ENCODE results near the gene TMEM108. TPM values are rescaled to one million over a fixed set of nuclear protein-coding genes. Genes with fewer than 3 reads are reported as not detected.
A peak's percentile ranks its signal among the peaks of the same experiment; 100 is the strongest.

The TMEM108 gene
- total RNA-seq, 1 donor from 2014 or later: not detected

DNA sequence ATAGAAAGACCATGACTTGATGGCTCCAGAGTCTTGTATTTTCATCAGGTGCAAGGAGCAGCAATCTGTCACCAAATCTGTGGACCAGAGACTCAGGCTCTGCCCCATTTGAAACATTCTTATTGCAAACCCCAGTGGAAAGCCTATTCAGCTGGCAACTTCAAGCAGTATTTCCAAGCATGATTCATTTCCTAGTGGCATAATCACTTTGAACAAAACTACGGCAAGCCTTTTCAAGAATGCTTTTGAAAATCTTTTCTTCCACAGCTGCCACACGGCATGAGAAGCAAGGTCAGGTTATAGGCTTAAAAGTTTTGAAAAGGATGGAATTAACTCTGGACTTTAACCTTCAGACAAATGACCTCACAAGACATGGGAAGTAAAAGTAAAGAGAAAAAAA is 239.6 kb downstream of the TMEM108 start:
- DNase-seq (ENCODE audit: low read depth in 2 of 2): peak in 1 of 2 donors; percentile 46

- no peak for DNase-seq (ENCODE audit: low read depth in 2 of 2)
Measured at GRCh38 chr3:133278260-133279043, 240.3 kb downstream of the TMEM108 start.

DNA sequence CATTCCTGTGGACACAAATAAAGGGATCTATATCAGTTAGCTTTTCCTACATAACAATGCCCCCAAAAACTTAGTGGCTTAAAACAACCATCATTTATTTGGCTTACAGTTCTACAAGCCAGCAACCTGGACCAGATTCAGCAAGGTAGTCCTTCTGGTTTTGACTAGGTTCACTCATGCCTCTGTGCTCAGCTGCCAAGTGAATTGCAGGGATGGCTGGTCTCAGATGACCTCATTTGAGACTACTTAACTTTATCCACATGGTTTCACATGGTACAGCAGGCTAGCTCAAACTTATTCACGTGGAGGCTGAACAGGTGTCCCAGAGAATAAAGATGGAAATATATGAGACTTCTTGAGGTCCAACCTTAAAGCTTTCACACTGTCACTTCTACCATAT is 242.4 kb downstream of the TMEM108 start:
- DNase-seq (ENCODE audit: low read depth in 2 of 2): no peak

- no peak for DNase-seq (ENCODE audit: low read depth in 2 of 2)
Measured at GRCh38 chr3:133282236-133282635, 244.0 kb downstream of the TMEM108 start.

- no peak for DNase-seq (ENCODE audit: low read depth in 2 of 2)
Measured at GRCh38 chr3:133283958-133284807, 246.0 kb downstream of the TMEM108 start.

DNA sequence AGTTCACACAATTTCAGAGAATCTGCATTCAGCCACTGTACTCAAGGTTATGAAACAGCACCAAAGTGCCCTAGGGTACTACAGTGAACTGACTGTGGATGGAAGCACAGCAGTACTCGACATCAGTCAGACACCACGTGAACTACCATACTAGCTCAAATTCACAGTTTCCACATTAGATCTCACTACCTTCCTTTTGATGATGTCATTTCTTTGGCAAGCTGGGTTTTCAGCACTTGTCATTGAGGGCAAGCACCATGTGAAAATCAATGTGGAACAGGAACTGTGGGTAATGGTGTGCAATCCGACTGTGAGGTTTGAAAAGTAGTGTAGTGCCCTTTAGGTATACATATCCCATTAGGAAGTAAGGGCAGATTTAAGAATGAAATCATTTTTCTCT is 251.1 kb downstream of the TMEM108 start:
- DNase-seq (ENCODE audit: low read depth in 2 of 2): peak; percentile 11 to 32

DNA sequence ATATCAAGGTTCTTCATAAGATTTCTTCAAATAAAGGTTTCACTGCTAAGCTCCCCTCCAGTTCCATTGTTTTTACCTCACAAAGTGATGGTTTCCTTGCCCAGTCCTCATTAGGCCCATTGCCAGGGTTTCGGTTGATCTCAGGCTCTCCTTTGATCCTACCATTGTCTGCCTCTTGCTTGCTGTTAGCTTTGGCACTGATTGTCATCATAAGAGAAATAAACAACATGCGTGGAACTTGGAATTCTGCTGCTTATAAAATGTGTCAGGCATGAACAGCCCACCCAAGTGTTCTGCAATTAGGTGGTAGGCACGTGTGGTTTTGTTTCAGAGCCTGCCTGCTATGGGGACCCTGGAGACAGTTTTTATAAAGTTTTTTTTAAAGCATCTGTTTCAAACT is 254.1 kb downstream of the TMEM108 start:
- DNase-seq (ENCODE audit: low read depth in 2 of 2): peak in 1 of 2 donors; percentile 77

DNA sequence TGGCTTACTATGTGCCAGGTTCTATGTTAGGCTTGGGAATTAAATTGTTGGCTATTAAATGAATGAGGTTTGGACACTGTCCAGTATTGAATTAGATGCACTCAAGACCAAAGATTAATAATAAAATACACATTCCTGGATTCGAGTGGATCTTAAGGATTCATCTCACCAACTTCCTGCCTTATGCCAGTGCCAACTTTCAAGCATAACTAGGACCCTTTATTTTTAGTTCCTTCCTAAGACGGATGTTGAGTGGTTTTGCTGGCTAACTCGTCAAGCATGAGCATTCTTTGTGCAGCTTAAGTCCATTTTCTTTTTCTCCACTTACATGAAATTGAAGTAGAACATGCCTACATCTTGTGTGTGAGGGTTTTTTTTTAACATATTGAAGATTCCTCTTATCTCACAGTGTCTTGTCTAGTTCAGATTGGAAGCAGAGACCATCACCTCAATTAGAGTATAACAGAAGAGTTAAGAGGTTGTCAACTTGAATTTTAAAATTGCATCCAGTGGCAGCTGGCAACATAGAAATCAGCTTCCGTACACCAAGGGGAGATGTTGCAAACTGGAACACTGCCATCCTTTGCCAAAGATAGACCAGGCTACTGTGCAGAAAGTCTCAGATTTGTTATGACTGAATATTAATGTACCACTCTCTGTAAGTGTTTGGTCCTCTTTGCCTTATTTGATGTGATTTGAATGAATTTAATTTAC is 255.4 kb downstream of the TMEM108 start:
- DNase-seq (ENCODE audit: low read depth in 2 of 2): peak in 1 of 2 donors; percentile 14

GRCh38 chr3:133294253-133294652 is 256.1 kb downstream of the TMEM108 start:
- peak in 1 of 2 donors; percentile 23 for DNase-seq (ENCODE audit: low read depth in 2 of 2)

DNA sequence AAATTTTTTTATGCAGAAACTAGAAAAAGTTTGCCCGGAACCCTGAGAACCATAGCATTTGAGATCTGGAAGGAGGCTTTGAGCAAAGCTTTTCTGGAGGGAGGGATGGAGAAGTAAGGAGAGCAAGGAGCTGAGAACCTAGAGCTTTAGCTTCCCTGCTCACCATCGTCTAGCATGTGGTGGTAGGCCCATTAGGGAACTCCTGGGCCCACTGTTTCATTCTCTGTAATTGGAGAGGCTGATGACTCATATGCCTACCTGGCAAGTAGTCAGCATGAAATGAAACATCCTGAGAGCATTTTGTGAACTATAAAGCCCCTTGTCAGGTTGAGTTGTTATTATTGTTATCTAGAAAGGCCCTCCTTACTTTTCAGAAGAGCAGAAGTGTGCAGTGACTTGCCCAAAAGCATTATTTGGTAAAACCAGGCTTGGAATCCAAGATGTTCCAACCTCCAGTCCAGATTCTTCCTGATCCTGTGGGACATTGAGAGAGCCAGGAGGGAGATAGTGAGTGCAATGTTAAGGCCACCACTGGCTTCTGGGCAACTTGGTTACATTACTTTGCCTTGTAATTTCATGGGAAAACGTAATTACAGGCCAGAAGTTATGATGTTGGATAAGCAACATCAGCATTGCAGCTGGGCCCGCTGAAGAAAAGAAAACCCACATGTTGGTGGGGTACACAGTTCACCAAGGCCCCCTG is 257.2 kb downstream of the TMEM108 start:
- DNase-seq (ENCODE audit: low read depth in 2 of 2): peak in 1 of 2 donors; percentile 38

DNA sequence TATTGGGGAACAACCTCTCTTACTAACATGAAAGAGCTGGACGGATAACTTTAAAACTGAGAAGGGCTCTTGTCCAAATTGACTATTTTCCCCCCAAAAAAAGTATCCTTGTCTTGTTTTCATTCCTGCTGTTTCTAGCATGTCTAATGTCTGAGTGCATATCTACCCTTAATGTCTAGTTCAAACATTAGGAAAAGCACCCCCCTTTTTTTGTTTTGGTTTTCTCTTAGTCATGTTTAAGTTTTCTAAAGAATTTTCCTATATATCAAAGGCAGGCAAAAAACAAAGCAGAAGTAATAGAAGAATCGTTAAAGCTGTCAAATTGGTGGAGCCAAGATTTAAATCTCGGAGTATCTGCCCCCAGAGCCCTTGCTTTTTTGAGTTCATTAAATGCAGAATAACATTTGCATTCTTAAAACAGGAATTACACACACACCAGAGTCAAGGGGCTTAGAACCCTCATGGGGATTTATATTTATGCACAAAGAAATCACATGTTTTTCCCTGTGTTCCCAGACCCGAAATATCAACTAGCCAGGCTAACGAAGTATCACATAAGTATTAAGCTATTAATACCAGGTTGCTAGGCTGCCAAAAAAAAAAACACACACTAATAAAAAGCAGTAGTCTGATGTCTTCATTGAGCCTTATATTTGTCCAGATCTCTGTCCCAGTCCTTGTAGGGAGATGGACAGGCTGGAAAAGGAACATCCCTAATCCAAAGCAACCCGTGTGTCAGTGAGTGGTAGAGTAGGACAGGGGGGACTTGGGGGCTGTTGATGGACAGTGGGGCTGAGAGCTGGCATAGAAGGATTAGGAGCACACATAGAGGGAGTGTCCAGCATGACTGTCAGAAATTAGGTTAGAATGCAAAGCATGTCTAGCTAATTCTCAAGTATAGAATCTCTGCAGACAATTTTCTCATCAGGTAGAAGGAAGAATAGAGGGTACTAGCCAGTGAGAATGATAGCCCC is 258.0 kb downstream of the TMEM108 start:
- no peak for DNase-seq (ENCODE audit: low read depth in 2 of 2)

DNA sequence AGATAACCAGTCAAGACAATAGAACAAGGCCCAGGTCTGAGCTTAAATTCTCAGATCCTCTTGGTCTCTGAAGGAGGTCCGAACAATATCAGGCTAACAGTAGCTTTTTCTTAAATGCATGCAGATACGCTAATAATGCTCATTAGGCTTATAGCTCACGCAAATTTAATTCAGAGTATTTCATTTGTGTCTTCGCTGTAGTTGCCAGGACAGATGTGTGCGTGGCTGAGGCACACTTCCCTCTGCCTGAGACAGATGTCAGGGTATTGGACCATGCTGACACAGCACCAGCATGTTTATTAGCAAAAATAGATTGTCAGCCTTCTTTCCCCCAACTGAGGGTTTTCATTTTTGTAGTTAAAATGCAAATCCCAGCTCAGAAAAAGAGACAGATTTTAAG is 258.8 kb downstream of the TMEM108 start:
- no peak for DNase-seq (ENCODE audit: low read depth in 2 of 2)

GRCh38 chr3:133300102-133300501 is 261.9 kb downstream of the TMEM108 start:
- no peak for DNase-seq (ENCODE audit: low read depth in 2 of 2)

- DNase-seq (ENCODE audit: low read depth in 2 of 2): peak in 1 of 2 donors; percentile 61
Measured at GRCh38 chr3:133301194-133301593, 263.0 kb downstream of the TMEM108 start.

DNA sequence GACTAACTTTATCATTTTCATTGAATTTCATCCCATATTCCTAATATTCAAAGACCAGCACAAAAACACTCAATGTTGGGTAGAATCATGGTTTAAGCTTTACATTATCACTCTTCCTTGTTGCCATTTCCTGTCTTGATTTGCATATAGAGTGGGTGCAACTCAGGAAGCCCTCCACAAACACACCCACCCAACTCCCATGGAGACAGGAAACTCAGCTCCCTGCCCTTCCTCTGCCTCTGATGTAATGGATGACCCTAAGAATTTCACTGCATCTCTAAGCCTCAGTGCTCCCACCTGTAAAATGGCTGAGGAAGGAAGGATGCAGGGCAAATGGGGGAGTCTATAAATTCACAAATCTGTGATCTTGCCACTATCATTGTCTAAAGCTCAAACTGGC is 263.5 kb downstream of the TMEM108 start:
- peak in 1 of 2 donors; percentile 12 for DNase-seq (ENCODE audit: low read depth in 2 of 2)

GRCh38 chr3:133303430-133303829 is 265.2 kb downstream of the TMEM108 start:
- DNase-seq (ENCODE audit: low read depth in 2 of 2): no peak

DNA sequence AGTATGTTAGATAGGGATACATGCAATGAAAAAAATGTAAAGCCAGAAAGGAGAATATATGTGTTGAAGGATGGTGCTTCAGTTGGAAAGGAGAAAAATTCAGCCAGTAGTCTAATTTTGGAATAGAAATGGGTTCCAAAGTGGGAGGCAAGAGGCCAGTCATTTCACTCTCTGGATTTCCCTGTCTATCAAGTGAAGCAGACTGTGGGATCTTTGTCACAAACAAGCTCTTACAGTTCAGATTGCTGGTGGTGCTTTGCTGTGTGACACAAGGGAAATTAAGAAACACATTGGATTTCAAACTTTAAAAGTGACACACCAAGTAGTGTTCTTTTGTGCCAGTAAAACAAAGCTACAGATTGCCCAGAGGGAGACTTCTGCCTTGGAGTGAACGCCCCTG is 279.7 kb downstream of the TMEM108 start:
- DNase-seq (ENCODE audit: low read depth in 2 of 2): no peak

DNA sequence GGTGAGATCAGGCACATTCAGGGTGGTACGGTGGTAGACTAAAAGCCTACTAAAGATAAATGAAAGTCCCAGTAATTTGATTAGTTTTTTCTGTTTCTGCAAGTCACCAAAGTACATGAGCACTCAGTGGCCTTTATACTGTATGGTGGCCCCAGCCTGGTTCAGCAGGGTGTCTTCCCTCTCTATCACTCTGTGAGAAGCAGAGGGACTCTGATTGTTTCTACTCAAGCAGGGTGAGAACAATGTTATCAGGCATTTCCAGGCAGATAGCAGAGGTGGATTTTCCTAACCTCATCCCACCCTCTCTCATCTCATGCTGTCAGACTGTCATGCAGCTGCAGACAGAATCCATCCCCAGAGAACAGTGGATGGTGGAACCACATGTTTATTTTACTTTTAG is 290.2 kb downstream of the TMEM108 start:
- DNase-seq (ENCODE audit: low read depth in 2 of 2): no peak

- DNase-seq (ENCODE audit: low read depth in 2 of 2): no peak
Measured at GRCh38 chr3:133329626-133330025, 291.4 kb downstream of the TMEM108 start.

DNA sequence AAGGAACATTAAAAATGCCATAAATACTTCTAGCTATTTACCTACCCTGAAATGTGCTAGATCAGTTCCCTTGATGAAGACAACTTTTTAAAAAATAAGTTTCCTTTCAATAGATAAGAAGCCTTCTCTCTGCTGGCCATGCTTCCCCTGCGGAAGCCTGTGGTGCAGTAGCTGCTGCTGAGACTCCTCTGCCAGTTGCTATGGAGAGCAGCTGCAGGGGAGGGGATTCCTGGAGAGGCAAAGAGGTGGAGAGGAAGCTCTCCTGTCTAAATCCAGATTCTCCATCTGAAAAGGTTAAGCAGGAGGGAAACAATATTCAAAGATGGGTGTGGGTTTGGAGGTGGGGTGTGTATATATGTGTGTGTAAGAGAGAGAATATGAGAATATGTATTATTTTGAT is 291.9 kb downstream of the TMEM108 start:
- DNase-seq (ENCODE audit: low read depth in 2 of 2): no peak

All from dermis microvascular lymphatic vessel endothelial cell (primary cell).